Mucosa of descending colon (tissue), 3 donors: Measurements from ENCODE around the gene LRIG3. TPM values are rescaled to one million over a fixed set of nuclear protein-coding genes. Genes with fewer than 3 reads are reported as not detected.
A peak's percentile ranks its signal among the peaks of the same experiment; 100 is the strongest.

Source experiments
- ATAC-seq: fragments of 200-7000 bp; cut with Tn5 transposase; one replicate; pipeline ENCODE4 v1.9.1; 2020; ENCODE audit warnings: mild to moderate bottlenecking, moderate library complexity
- DNase-seq, 3 donors: peaks; one replicate each; pipeline ENCODE4 v3.0.0-alpha.2; 2020
- H3K36me3 ChIP-seq: fragments of 200-600 bp; one replicate; pipeline ENCODE4 v1.8.0; 2021; ENCODE audit warnings: low read depth, mild to moderate bottlenecking
- H3K4me1 ChIP-seq: fragments of 200-600 bp; one replicate; pipeline ENCODE4 v1.8.0; 2021; ENCODE audit warnings: low read depth, mild to moderate bottlenecking
- H3K4me3 ChIP-seq: fragments of 200-600 bp; one replicate; pipeline ENCODE4 v1.8.0; 2021; ENCODE audit warnings: mild to moderate bottlenecking
- H3K9me3 ChIP-seq: fragments of 200-600 bp; one replicate; pipeline ENCODE4 v1.8.0; 2021; ENCODE audit warnings: mild to moderate bottlenecking
- CTCF ChIP-seq: fragments of 200-600 bp; IDR thresholded peaks from one replicate; pipeline ENCODE4 v1.8.0; 2022; ENCODE audit warnings: antibody characterized with exemption, mild to moderate bottlenecking
- intact Hi-C, 2 donors: fragments of 100-400 bp; cut with DNase I in 1 of 2; cut with micrococcal nuclease in 1 of 2; formaldehyde crosslinking; loops; one replicate each; pipeline versions ENCODE4 v1.11.0 to v1.11.1; 2022; cut with DNase I, micrococcal nuclease
- total RNA-seq, 3 donors: library from RNA; stranded (reverse); fragmentation: NEBNext Ultra II Directional in 2 of 3; extraction: Animal tissue kit (Norgen Biotek cat#: 25700) in 2 of 3; gene quantifications; one replicate each; pipeline versions ENCODE4 v1.2.1 to v1.2.4, GENCODE V29; 2021 to 2023
- donor health status: DM: no; HTN: no; CAD: no; lungs with moderate emphysema.
- donor health status: DM: no; HTN: no; CAD: no.
- donor health status: DM: no; HTN: yes; CAD: no.

The LRIG3 gene
- total RNA-seq, 3 donors from 2014 or later: 65.6 to 95.8 (median 90.0) TPM

GRCh38 chr12:58880639-58881038 is 39.7 kb downstream of the LRIG3 start:
- Histone ChIP-seq H3K4me3 (no peak overlapping the region), H3K4me1 (no peaks in the 10 kb centered on the region), H3K9me3 (no peaks in the 10 kb centered on the region), H3K36me3 (peaks cover 8% of the 10 kb centered on the region)
- intact Hi-C loops: no loop called here
- no peak for TF ChIP-seq CTCF
- DNase-seq: no peak
- no peak for ATAC-seq

GRCh38 chr12:58877243-58877743 is 43.0 kb downstream of the LRIG3 start:
- no peak overlapping the region for H3K4me3 ChIP-seq
- peaks cover 12% of the 10 kb centered on the region for H3K36me3 ChIP-seq
- no peak for TF ChIP-seq CTCF
- H3K9me3 ChIP-seq: no peaks in the 10 kb centered on the region
- ATAC-seq: peak; percentile 75
- H3K4me1 ChIP-seq: no peaks in the 10 kb centered on the region
- DNase-seq: peak in 1 of 3 donors; percentile 22
- intact Hi-C loops: no loop called here

GRCh38 chr12:58873496-58873895 is 46.8 kb downstream of the LRIG3 start:
- ATAC-seq: no peak
- TF ChIP-seq CTCF: no peak
- Histone ChIP-seq H3K4me3 (no peak overlapping the region), H3K36me3 (peaks cover 12% of the 10 kb centered on the region), H3K4me1 (no peaks in the 10 kb centered on the region), H3K9me3 (no peaks in the 10 kb centered on the region)
- intact Hi-C loops: no loop called here
- DNase-seq: no peak

GRCh38 chr12:58871556-58871955 is 48.7 kb downstream of the LRIG3 start:
- no peak for ATAC-seq
- no peak for TF ChIP-seq CTCF
- H3K9me3 ChIP-seq: no peaks in the 10 kb centered on the region
- no peak for DNase-seq
- peaks cover 11% of the 10 kb centered on the region for H3K36me3 ChIP-seq
- H3K4me1 ChIP-seq: no peaks in the 10 kb centered on the region
- no peak overlapping the region for H3K4me3 ChIP-seq
- intact Hi-C loops: no loop called here

GRCh38 chr12:58870595-58870994 is 49.7 kb downstream of the LRIG3 start:
- intact Hi-C loops: no loop called here
- DNase-seq (no peak), ATAC-seq (no peak)
- Histone ChIP-seq H3K4me1 (no peaks in the 10 kb centered on the region), H3K4me3 (no peak overlapping the region), H3K36me3 (peaks cover 3% of the 10 kb centered on the region), H3K9me3 (no peaks in the 10 kb centered on the region)
- no peak for TF ChIP-seq CTCF

GRCh38 chr12:58860788-58861240 is 59.5 kb downstream of the LRIG3 start:
- H3K4me1 ChIP-seq: no peaks in the 10 kb centered on the region
- no peaks in the 10 kb centered on the region for H3K9me3 ChIP-seq
- peak; percentile 35 for ATAC-seq
- no peaks in the 10 kb centered on the region for H3K36me3 ChIP-seq
- DNase-seq: no peak
- intact Hi-C loops: no loop called here
- TF ChIP-seq CTCF: no peak
- no peak overlapping the region for H3K4me3 ChIP-seq
